Medulla oblongata (tissue), 1 donor: ENCODE data around the gene NPFF.

Experiments used
- DNase-seq: peaks from one replicate; pipeline ENCODE4 v3.0.0-alpha.2; 2015; ENCODE audit errors: extremely low spot score

NPFF gene

DNA sequence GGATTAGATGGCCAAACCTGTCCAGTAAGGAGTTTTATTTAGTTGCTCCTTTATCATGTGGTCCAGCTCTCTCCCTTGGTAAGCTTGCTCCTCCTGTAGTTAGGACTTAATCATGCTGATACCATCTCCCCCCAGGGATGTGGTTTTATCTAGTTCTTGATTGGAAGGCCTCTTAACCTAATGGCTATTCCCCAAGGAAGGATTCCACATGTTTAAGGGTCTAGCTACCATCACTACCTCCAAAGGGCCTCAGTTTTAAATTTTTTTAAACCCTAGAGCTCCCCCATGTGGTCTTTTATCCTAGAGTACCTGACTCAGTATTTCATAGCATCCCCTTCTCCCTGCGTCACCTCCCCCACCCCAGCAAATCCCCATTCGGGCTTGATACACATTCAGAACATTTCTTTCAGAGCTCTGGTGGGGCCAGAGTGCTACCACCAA, 30.5 kb downstream of the NPFF start:
- no peak for DNase-seq

DNA sequence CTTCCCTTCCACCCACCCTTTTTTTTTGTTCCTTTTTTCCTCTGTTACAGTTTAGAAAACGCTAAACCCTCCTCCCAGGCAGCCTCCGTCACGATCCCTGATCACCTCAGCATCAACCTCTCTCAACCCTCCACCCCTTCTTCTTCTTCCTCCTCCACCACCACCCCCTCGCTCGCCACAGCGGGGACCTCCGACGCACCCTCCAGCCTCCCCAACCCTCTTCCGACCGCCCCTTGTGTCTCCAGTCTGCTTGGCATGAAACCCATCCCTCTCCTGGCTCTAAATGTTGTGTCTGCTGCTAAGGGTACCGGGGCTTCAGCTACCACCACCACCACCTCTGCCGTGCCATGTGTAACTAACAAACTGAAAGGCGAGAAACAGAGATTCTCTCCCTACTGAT, 32.5 kb downstream of the NPFF start:
- DNase-seq, result no peak

DNA sequence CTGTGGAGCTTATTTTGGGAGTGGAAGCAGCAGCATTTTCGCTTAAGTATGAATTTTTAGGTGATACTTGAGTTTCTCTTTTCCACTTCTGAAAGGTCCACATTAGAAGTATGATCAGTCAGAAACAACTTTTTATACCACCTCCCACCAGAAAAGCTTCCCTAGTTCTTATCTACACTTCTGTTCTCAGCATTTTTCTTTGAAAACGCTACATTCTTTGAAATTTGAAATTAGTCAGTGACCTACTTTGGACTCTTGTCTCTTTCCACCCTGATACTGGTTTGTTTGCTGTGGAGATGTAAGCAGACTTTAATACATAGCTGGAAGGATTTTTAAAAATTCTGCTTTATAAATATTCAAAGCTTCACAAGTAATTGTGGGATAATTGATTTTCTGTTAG, 33.2 kb downstream of the NPFF start:
- DNase-seq, result no peak

DNA sequence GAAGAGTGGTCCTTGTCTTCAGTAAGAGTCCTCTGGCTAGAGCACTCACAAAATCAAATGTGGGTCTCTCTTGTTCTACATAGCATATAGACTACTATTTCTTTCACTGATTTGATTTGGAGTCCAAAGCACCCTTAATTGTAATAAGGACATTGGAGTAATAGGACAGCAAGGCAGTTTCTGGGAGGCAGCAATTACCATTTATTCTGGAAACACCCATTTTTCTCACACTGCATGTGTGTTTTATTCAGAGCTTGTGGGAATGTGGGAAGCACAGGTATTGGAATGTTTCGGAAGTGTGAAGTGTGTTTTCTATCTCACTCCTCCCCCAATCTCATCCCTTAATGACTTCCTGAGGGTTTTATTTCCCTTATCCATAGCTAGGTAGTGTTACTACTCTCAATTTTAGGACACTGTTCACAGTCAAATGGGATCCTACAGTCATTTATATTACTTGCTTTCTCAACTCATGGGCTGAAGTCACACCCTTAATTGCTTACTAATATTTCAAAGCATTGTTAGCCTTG, 35.2 kb downstream of the NPFF start:
- no peak for DNase-seq

DNA sequence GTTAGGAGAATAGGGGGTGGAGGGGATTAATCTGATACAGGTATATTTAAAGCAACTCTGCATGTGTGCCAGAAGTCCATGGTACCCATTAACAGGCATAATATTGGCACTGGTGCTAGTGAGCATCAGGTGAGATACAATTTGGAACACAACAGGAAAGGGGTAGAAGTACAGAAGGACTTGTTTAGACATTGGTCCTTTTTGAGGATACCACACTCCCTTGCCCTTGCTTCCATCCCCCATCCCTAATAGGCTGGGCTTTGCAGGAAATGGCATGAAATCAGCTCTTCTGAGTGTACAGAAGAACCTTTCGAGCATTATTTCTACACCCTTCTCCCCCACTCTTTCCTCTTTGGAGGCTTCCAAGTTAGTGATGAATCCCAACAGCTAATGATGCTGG, 39.0 kb downstream of the NPFF start:
- DNase-seq, result no peak

DNA sequence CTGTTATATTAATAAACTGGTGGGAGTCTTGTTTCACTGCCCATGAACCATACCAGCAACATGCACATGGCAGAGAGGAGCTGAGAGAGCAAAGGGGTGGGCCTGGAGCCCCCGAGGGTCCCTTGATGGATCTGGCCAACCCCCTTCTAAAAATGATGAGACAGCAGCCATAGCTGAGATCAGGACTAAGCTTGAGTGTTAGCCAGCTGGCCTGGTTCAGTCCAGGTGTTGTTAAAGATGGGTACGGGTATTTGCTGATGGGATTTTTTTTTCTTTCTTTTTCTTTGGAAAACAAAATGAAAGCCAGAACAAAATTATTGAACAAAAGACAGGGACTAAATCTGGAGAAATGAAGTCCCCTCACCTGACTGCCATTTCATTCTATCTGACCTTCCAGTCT, 39.4 kb downstream of the NPFF start:
- DNase-seq, result no peak

DNA sequence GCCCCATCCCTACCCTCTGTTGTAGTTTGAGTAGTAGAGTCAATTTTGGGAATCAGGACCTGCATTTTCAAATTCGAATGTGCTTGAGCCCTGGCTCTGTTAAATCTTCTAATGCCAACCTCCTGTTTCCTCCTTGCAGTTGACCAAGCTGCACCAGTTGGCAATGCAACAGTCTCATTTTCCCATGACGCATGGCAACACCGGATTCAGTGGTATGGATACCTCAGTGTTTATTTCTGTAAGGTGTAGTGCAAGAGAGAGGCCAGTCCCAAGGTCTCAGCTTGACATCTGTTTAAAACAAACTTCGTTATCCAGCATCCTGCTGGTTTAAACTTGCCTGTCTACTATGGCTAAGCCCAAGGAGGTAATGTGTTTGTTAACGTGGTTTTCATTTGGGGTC, 40.2 kb downstream of the NPFF start:
- no peak for DNase-seq

DNA sequence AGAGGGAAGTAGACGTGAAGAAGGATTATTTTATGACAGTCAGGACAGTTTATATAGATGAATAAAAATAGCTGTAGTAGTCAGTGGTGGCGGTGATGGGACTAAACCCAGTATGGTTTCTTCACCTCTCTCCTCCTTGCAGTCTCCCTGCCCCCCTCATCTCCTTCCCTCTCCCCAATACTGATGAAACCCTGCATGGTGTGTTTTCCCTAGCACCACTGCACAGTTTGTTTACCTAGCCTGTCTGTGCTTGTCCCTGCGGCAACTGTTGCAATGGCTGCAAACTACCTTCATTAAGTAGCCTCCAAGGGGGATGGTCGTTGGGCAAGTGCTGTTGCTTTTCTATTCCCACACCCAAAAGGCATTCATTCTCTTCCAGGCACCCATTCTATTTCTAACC, 40.6 kb downstream of the NPFF start:
- DNase-seq, result no peak

DNA sequence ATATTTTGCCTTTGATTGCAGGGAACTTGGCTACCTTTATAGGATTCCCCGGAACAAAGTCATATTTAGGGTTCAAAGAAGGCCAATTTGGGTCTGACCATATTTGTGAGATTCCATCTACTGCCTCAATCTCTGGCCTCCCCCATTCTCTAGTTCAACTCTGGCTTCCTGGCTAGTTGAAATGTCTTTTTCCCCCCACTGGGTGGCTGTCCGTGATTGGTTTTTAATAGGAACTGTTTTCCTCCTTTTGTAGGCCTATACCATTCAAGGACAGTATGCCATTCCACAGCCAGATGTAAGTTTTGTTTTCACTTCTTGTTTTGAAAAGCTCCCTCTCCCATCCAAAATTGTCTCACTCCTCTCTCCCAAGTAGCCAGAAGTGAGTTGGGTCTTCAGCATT, 41.6 kb downstream of the NPFF start:
- DNase-seq, result no peak

DNA sequence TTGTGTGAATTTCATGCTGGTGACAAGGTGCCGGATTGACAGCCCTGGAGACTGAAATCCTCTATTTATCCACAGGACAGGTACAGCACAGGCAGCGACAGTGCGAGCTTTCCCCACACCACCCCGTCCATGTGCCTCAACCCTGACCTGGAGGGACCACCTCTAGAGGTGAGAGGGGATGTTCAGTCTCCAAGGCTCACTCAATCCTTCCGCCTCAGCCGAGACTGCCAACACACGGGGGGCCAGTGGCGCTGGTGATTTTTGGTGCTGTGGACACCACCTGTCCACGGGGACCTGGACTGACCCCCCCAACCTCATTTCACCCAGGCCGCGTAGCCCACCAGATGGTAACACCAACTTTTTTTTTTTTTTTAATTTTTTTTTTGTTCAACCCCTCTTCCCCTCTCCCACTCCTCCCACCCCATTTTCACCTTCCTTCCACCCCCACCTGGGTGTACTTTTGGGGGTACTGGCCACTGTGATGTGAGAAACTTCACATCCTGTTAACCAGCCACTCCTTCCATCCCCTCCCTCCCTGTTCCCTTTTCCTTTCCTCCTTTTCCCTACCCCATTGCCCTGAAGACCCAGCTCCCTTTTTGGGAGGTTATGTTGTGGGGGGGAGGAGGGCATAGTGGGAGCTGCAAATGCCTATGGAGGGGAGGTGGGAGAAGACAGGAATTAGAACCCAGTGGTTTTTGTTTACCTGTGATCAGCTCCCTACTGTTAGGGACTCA, 42.4 kb downstream of the NPFF start:
- DNase-seq, result no peak

DNA sequence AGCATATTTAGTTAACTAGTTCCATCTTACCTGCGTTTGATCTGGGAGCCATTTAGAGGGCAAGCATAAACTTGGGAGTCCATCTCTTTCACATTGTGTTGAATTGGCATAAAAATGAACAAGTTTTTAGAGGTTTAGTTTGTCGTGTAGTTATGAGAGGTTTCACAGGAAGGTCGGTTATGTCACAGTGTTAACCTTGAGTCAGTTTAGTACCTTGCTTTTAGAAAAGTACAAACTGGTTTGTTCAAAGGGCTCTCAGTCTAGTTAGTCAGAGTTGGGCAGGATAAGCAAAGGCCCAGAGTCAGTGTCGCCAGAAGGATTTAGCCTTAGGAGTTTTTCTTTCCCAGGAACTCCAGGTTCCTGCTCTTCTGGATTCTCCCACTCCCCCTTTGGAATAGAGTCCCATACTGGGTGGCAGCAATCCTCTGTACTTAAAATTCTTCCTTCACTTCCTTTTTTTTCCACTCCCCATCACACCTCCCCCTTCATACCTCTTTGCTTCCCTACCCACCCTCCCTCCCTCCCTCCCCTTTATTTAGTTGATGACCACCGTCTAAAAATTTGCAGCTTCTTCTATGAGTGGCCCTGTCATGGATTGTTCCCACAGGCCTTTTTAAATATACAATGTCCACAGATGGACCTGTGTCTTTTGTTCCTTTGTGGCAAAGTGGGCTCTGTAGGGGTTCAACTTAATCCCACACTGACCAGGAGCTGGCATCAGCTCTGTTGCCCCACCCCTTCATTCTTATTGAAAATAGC, 43.3 kb downstream of the NPFF start:
- DNase-seq, result no peak

DNA sequence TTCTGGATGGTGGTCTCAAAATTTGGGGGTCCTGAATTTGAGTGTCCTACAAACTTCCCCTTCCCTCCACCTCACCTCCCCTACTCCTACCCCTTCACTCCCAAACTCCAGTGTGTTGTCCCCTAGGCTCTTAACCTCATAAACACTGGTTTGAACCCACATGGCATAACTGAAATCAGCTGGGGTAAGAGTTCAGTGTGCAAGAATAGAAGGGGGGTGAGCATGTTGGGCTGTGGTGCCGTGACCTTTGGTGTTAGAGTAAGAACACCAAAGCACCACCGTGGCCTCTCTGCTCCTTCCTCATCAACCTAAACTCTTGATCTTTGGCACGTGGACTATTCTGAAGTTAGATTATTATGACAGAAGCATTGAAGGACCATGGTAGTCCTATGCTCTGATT, 44.3 kb downstream of the NPFF start:
- DNase-seq, result no peak

DNA sequence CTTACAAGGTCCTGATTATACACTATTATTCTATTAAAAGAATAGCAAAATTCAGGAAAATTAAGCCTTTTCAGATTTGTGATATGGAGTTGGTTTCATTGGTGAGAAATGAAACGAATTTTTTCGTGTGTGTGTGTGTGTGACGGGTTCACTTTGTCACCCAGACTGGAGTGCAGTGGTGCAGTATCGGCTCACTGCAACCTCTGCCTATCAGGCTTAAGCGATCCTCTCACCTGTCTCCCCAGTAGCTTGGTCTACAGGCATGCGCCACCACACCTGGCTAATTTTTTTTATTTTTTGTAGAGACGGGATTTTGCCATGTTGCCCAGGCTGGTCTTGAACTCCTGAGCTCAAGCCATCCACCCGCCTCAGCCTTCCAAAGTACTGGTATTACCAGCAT, 45.7 kb downstream of the NPFF start:
- DNase-seq, result no peak

DNA sequence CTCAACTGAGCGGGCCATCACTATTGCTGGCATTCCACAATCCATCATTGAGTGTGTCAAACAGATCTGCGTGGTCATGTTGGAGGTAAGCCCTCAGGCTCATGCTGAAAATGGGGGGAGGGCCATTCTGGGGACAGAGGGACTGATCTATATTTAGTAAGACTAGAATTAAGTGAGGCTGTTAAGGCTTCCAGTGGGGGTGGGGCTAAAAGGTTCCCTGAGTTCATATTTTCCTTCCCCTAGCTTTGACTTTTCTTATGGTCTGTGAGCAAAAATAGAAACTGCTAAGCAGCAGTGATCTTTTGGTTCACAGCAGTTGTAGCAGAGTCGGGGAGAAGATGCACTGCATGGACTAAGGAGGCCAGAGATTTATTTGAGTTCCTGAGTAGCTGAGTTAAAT, 46.2 kb downstream of the NPFF start:
- DNase-seq, result no peak

DNA sequence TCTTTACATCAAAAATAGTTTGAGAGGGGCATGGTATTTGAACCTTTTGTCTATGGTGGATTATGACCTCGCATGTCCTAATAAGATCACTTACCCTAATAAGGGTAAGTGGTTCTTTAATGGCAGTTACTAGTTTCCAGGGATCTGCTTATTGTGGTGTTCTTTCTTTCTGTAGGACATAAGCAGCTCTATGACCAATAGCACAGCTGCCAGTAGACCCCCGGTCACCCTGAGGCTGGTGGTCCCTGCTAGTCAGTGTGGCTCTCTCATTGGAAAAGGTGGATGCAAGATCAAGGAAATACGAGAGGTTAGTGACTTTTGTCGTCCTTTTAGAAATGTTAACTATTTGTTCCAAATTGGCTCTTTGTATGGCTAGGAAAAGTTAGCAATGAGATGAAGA, 48.2 kb downstream of the NPFF start:
- DNase-seq, result no peak
